GM19395 (cell line): ENCODE measurements around the gene BNC2.
"Not testable (repeated sequence)": the region's sequence is repeated elsewhere in the genome, so short reads cannot be mapped to it uniquely, and the experiment has no call there.

Source experiments
- ATAC-seq: cut with Tn5 transposase; IDR thresholded peaks from one replicate; pipeline ENCODE4 v1.9.1; 2021; ENCODE audit warnings: mild to moderate bottlenecking, moderate library complexity; ENCODE audit not compliant: unreplicated experiment

The BNC2 gene

DNA sequence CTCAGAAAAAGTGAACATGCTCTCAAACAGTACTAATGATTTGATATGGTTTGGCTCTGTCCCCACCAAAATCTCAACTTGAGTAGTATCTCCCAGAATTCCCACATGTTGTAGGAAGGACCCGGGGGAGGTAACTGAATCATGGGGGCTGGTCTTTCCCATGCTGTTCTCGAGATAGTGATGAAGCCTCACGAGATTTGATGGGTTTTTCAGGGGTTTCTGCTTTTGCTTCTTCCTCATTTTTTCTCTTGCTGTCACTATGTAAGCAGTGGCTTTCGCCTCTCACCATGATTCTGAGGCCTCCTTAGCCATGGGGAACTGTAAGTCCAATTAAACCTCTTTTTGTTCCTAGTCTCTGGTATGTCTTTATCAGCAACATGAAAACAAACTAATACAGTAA lies 401.3 kb downstream of the BNC2 start:
- ATAC-seq, result no peak

DNA sequence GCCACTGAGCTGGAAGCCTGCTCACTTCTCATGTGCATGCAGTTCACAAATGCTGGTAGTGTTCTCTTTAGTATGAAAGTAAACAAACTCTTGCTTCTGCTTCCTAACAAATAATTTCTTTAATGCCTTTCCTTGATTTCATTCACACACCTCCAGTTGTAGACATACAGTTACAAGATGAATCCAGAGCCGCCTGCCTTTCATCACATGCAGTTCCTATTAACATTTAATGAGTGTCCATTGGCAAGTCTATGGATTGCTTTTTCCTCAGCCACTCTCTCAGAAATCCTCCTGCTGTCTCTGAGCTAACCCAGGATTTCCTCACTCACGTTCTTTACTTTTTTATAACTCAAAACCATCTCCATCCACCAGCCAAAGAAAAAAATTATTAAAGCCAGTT lies 408.6 kb downstream of the BNC2 start:
- no peak for ATAC-seq

DNA sequence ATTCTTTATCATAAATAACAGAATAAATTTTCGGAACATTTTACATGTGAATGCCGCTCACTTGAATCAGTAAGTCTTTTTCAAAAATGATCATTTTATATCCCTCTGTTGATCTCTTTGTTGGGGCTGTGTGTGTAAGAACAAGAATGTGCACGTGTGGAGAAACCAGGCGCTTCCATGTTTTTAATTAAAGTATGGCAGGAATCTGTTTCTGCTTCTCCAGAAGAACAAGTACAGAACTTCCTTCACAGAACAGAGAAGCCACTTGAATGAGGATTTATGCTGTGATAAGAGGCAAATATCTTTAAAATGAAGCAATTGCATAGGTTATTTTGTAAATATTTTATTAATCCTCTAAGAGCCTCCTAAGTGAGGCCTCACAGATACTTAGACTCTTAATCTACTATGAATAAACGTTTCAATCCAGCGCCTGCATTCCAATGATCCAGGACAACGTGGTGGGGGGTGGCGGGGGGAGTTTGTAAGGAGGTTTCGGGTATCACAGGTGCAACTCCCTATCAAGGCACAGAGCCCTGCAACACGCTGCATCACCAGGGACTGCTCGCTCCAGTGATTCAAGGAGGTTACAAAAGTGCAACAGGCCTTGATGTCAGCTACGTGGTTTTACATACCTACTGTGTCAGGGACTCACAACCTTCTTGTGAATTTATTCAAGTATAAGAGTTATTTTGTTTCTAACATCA lies 409.2 kb downstream of the BNC2 start:
- no peak for ATAC-seq

DNA sequence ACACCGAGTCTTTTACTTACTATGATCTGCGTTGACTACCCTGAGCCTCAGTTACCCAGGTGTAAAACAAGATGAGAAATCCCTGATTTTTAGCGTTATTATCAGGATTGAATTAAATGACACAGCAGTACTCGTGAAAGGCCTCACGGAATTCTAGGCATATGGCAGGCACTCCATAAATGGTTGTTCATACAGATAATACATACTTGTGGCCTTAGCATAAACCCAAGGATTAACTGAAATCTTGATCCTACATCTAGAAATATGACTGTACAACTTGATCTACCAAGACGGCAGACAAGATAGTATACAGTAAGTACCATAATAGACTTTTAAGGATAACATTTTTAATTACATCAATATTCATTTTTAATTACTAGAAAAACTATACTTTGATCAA lies 409.8 kb downstream of the BNC2 start:
- ATAC-seq, result no peak

DNA sequence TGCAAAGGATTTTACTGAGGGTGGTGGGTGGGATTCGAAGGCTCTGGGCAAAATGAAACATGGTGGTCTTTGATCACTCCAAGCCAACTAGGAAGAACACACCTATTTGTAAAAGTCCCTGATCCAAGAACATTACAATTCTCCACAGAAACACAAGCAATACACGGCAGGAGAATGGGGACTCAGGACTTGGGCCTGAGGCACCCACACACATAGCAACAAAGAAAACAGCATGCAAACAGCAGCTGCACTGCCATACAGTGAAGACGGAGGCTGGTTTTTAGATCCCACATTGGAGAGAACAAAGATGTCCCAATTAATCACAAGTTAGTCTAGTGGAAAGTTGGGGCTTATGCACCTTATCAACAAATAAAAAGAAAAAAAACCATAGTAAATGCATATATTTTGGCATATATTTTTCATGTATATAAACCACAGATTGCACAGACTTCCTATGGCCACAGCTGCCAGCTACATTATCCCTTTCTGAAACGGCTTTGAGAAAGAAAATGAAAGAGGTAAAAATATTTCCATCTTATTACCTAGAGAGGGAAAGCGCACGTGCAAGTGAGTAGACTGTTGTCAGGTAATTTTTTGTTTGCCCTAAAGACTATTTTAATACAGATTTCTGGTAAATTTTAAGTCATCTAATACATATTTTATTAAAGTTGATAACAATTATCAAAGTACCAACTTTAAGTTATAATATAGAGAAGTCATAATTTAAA lies 410.9 kb downstream of the BNC2 start:
- peak; percentile 53 for ATAC-seq

DNA sequence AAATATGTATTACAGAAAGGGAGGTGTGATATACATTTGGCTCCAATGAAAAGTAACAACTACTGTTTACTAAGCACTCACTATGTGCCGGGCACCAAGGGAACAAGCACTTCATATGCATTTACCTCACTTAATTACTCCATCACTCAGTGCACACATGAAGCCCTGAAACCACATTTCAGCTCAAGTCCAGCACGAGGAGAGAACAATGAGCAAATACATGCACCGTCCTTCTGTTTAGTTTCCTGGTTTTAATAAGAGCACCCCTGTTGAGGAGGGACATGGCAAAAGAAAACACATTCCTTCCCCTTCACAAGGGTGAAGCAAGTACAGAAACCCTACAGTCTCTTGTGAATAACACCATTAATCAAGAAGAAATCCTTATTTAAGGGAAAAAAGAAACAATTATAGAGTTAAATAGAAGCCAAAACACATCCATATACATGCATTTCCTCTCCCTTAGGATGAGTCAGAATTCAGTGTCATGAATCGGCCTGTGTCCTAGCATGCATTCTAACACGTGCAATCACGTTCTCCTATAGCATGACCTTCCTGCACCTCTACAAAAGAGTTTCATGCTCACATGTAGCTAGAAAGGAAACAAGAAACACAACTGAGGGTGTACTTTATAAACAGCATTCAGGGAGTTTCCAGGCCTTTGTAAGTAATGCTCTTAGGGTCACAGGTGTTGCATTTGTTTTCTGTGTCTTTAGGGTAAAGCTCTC lies 411.6 kb downstream of the BNC2 start:
- ATAC-seq, result peak; percentile 60

DNA sequence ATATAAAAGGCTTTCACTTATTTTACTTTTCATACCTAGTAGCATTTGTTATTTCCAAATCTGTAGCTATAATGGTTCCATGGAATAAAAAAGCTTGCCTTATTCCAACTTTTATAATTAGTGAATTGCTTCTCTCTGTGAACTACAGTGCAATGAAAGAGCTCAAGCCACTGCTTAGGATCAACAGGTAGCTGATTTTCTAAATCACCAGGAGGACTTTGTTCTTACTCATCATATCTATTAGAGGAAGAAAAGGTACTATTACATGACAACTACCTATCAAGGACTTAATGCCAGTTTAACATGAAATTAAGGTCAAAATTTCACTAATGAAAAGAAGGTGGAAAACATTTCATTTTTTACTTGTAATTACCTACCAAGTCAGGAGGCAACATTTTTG lies 414.6 kb downstream of the BNC2 start:
- no peak for ATAC-seq

DNA sequence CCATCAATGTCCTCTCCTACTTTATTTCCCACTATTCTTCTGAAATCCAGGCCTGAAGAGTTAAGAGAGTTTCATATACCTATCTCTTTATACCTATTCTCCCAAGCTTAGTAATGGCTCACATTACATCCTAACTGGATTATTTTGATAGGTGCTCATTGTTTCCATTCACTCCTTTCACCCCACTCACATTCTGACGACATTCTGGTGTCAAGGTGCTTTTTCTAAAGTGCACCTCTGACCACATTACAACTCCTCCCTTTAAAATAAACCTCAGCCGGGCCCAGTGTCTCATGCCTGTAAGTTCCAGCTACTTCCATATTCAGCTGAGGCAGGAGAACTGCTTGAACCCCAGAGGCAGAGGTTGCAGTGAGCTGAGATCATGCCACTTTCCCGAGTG lies 417.1 kb downstream of the BNC2 start:
- ATAC-seq, result no peak

DNA sequence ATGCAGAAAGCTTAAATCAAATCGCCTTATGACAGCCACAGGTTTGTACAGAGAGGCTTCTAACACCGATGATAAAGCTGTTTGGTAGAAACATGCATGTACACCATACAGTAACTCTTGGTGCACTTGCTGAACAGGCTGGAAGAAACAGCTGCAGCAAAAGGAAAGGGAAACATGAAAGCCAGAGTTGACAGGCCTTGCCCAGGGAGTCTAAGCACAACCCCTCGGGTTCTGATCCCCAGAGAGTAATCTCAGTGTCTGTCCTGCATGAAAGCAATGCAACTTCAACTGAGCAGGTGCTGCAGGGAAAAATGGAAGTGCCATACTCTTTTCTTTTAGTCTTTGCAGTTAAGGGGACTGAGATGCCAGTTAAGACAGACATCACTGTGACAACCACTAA lies 419.9 kb downstream of the BNC2 start:
- no peak for ATAC-seq

DNA sequence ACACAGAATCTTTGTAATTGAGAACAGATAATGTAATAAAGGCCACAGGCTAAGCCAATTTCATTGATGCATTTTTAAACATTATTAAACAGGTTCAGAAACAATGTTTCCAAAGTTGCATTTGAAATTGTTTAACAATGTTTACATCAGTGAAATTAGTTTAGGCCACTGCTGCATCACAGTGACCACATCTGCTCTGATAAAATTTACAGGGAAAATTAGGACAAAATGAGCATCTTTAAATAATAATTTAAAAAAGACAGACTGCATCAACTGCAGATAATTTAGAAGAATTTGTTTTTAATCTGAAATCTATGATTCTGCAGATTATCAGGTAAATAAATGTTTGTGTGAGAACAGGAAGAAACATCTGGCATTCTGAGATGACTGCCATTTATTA lies 420.4 kb downstream of the BNC2 start:
- no peak for ATAC-seq

DNA sequence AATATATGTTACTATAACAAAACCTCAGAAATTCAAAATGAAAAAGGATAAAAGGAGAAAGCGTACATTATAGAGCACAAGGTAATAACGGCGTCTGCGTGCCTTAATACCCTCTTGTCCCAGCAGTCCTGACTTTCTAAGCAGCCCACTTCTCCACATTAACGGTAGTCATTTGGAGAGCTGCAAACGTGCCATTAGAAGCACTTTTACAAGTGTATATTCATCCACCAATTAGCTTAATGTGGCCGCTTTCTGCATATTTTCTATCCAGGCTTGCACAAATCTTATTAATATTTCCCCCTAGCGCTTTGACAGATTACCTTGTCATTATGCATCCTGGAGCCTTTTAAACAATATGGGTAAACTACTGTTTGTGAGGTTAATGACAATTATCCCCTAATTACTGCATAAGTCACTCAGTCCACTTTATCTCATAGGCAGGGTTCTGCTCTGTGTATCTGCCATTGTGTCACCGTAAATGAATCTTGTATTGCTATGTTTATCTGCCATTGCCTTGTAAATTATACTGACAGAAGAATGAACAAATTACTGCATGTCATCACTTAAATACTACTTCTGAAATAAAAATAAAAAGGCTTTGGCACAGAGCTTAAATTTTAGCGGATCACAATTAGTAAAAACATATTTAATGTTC lies 421.3 kb downstream of the BNC2 start:
- no peak for ATAC-seq

DNA sequence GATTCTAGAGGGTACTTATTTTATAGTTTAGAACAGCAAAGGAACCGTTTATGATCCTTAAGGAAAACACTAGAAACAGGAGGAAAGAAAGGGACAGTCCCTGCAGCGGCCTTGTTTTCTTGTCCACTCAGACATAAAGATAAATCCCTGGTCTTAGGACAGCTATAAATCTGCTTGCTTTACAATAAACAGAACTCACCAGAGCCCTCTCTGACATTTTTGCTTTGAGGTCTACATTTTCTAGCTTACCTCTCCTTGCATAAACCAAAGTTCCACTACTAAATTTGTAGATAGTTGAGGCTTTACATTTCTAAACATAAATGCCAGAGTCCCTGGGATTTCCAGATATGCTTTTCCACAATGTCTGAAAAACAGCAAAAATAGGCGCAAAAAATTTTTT lies 422.5 kb downstream of the BNC2 start:
- ATAC-seq, result no peak

DNA sequence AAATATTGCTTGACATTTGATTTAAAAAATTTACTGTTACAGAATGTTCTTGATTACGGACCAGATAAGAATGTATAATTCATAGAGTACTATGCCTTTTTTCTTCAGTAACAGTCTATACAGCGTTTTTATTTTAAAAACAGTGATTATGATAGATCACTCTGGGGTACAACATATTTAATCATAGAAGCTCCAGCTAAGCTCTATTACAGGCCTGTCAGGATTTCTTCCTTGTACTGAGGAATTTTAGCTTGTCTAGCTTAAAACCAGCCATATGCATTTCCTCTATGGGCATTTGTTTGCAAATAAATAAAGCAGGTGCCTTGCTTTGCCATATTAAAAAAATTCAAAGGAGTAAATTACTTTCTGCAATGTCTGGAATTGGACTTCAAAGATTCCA lies 423.8 kb downstream of the BNC2 start:
- ATAC-seq, result no peak

DNA sequence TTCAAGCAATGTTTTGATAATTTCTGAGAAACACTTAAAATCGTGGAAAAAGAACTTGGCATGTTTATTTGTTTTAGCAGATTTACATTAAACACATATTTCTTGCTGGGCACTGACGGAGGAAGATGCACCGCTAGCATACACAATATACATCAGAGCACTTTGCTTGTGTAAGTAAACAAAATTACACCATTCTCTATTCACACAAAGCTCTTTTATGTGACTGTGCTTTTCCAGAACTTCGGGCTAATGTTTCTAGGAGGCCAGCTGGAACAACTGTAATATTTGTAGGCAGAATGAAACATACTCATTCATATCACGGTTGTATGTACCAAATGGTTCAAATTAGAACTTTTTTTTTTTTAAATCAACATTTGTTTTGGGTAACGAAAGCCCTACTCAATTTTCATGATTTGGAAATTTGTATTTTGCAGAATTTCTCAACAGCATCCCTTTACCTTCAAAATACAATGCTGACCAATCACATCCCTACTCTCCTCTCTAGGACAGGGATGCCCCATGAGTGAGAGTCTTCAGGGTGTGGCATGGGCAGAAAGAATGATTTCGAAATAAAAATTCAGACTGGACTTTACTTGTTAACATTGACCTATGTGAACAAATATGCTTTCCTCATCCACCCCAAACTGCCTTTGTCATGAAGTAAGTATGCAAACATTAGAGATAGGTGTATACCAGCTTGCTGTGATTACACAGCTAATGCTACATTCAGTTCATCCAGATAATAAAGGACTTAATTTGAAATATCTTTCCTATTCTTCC lies 425.1 kb downstream of the BNC2 start:
- ATAC-seq, result no peak

DNA sequence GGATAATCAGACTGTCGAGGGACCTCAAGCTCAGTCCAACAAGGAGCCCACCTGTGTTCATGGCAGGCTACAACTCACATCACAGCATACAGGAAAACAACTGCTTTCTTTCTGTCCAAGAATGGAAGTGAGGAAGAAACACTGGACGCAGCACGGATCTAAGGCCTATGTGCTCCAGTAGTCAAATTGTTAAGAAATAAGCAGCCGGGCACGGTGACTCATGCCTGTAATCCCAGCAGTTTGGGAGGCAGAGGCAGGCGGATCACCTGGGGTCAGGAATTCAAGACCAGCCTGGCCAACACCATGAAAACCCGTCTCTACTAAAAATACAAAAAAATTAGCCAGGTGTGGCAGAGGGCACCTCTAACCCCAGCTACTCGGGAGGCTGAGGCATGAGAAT lies 427.8 kb downstream of the BNC2 start:
- no peak for ATAC-seq

DNA sequence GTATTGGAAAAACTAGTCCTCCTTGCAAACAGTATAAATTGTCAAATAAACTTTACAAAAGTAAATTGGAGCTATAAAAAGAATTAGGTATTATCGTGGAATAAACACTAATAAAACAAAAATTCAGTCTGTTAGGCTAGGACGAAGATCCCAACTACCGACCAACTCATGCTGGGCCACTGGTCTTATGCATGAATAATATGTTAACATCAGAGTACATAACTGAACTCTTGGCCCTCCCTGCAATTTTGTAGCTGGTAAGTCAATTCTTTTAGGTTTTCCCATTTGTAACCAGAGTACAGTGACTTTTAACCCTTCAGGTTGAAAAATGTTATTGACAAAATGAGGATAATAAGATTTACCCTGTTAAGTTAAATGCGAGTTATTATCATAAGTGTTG lies 428.7 kb downstream of the BNC2 start:
- no peak for ATAC-seq

DNA sequence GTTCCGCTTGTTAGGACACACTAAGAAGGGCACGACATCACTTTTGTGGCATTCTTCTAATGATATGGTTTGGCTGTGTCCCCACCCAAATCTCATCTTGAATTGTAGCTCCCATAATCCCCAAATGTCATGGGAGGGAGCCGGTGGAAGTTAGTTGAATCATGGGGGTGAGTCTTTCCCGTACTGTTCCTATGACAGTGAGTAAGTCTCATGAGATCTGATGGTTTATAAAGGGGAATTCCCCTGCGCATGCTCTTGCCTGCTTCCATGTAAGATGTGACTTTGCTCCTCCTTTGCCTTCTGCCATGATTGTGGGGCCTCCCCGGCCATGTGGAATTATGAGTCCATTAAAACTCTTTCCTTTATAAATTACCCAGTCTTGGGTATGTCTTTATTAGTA lies 431.6 kb downstream of the BNC2 start:
- ATAC-seq, result not testable (repeated sequence)

DNA sequence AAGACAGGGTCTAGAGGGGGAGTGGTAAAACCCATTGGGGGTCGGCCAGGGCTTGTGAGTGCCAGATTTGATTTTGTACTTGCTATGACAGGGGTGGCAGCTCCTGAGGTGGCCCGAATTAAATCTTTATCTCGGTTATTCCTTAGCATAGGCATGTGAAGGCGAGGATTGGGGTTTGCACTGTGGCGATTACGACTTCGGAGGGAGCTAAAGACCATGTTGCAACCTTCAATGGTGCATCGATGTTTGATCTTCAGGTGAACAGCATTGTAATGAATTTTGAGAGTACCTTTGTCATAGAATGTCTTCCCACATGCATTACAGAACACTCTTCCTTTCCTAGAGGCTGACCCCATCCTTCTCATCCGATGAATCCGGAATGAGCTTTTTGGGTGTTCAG lies 433.9 kb downstream of the BNC2 start:
- ATAC-seq, result no peak

DNA sequence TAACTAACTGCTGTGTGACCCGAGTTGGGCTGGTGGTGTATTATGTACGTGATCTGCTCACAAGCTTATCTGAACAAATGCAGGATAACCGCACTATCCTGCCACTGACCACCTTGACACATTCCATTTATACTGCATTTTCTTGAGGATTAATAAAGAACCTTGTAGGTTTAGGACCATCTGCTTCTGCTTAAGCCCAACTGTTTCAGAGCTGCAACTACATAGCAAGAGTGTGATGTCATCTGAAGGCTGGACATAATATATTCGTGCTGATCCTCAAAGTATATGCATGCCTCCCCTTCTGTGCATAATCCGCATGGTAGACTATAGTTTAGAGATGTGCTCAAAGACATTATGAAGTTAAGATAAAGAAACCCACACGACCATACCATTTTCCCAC lies 435.9 kb downstream of the BNC2 start:
- ATAC-seq, result no peak

DNA sequence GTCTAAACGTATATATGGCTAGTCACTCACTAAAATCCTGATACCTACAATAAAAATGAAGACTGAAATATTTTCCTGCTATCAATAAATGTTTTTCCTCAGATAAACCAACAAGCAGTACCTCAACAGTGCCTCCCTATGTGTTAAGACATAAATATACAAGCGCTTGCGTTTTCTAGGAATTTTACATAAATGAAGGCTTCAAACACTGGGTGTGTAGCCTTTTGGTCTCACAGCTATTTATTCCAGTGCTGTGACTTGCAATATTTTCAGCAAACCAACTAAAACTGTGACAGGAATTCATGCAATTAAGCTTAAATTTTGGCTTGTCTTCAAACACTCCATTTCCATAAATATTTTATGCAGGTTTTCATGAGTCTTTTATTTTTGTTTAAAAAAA lies 437.0 kb downstream of the BNC2 start:
- no peak for ATAC-seq
